Calu3 (cell line): ENCODE measurements around the gene RADIL. TPM values are rescaled to one million over a fixed set of nuclear protein-coding genes. Genes with fewer than 3 reads are reported as not detected.
"Not testable (repeated sequence)": the region's sequence is repeated elsewhere in the genome, so short reads cannot be mapped to it uniquely, and the experiment has no call there.

Source experiments
- BruUV-seq: library from RNA; stranded (reverse); fragments of 400-500 nt; replicated peaks from 2 replicates; lab custom pipeline; 2021; lab: Mats Ljungman, UMichigan
- CTCF ChIA-PET: fragments of 300-600 bp; sonication (Branson Sonifier 250); formaldehyde crosslinking; loops from one replicate; lab custom pipeline; 2022; ENCODE audit warnings: antibody characterized with exemption; lab: Charles Lee
- DNase-seq: peaks from one replicate; pipeline ENCODE4 v3.0.0; 2022
- H3K27ac Mint-ChIP-seq: one replicate; pipeline ENCODE4 v1.8.0; 2022; ENCODE audit warnings: mixed read lengths; ENCODE audit not compliant: unreplicated experiment
- H3K27me3 Mint-ChIP-seq: one replicate; pipeline ENCODE4 v1.8.0; 2022; ENCODE audit warnings: mixed read lengths; ENCODE audit not compliant: unreplicated experiment
- H3K36me3 Mint-ChIP-seq: one replicate; pipeline ENCODE4 v1.8.0; 2022; ENCODE audit warnings: mild to moderate bottlenecking, moderate library complexity, mixed read lengths; ENCODE audit not compliant: insufficient read depth, unreplicated experiment
- H3K4me1 Mint-ChIP-seq: one replicate; pipeline ENCODE4 v1.8.0; 2022; ENCODE audit warnings: mild to moderate bottlenecking, low read depth, mixed read lengths; ENCODE audit not compliant: unreplicated experiment
- H3K4me3 Mint-ChIP-seq: one replicate; pipeline ENCODE4 v1.8.0; 2022; ENCODE audit warnings: mild to moderate bottlenecking, low read depth, moderate library complexity, mixed read lengths; ENCODE audit not compliant: unreplicated experiment
- H3K9me3 Mint-ChIP-seq: one replicate; pipeline ENCODE4 v1.8.0; 2022; ENCODE audit warnings: low read depth, mixed read lengths; ENCODE audit not compliant: unreplicated experiment
- intact Hi-C: fragments of 100-400 bp; cut with micrococcal nuclease; formaldehyde crosslinking; loops from one replicate; pipeline ENCODE4 v1.10.0; 2022; ENCODE audit not compliant: unreplicated experiment
- total RNA-seq: library from RNA; stranded (reverse); gene quantifications from 2 replicates; pipeline ENCODE4 v1.2.3, GENCODE V29; 2022
- TF ChIP-seq, protein P1 (sequence below): fragments of 200-600 bp; IDR thresholded peaks from one replicate; pipeline ENCODE4 v1.8.0; 2022; ENCODE audit warnings: antibody characterized with exemption; ENCODE audit not compliant: unreplicated experiment

Gene RADIL
- total RNA-seq, 1 experiment from 2014 or later = 1.8 TPM

GRCh38 chr7:4793385-4793993 is 90.0 kb downstream of the RADIL start:
- BruUV-seq, DNase-seq, H3K9me3 Mint-ChIP-seq, intact Hi-C loops, H3K27me3 Mint-ChIP-seq, H3K4me1 Mint-ChIP-seq, H3K4me3 Mint-ChIP-seq, H3K27ac Mint-ChIP-seq: not testable (repeated sequence)
- CTCF ChIA-PET = interaction anchor here (0.9 kb wide), 1 partner anchor 295 kb away, joined by 3 read pairs; no protein-coding TSS in a partner anchor
- peaks cover 65% of the 10 kb centered on the region for H3K36me3 Mint-ChIP-seq

- H3K36me3 Mint-ChIP-seq = peaks cover 74% of the 10 kb centered on the region
- BruUV-seq = no TSS peak
- no peaks in the 10 kb centered on the region for H3K4me1 Mint-ChIP-seq
- CTCF ChIA-PET = interaction anchor here (0.6 to 2.2 kb wide), 3 partner anchors 17 to 1147 kb away, joined by 3 to 12 read pairs (median 6); partner anchors contain the start of gene AP5Z1
- TF ChIP-seq, protein P1, sequence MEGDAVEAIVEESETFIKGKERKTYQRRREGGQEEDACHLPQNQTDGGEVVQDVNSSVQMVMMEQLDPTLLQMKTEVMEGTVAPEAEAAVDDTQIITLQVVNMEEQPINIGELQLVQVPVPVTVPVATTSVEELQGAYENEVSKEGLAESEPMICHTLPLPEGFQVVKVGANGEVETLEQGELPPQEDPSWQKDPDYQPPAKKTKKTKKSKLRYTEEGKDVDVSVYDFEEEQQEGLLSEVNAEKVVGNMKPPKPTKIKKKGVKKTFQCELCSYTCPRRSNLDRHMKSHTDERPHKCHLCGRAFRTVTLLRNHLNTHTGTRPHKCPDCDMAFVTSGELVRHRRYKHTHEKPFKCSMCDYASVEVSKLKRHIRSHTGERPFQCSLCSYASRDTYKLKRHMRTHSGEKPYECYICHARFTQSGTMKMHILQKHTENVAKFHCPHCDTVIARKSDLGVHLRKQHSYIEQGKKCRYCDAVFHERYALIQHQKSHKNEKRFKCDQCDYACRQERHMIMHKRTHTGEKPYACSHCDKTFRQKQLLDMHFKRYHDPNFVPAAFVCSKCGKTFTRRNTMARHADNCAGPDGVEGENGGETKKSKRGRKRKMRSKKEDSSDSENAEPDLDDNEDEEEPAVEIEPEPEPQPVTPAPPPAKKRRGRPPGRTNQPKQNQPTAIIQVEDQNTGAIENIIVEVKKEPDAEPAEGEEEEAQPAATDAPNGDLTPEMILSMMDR = no peak
- no peak for DNase-seq
- intact Hi-C loops = no loop called here
- no peaks in the 10 kb centered on the region for H3K9me3 Mint-ChIP-seq
- no peak overlapping the region for H3K4me3 Mint-ChIP-seq
- no peak overlapping the region for H3K27ac Mint-ChIP-seq
- no peaks in the 10 kb centered on the region for H3K27me3 Mint-ChIP-seq
Observed at GRCh38 chr7:4792537-4793126, 90.9 kb downstream of the RADIL start.

- Mint-ChIP-seq H3K27me3 (no peaks in the 10 kb centered on the region), H3K36me3 (peaks cover 75% of the 10 kb centered on the region), H3K9me3 (no peaks in the 10 kb centered on the region), H3K4me1 (no peaks in the 10 kb centered on the region), H3K4me3 (no peak overlapping the region), H3K27ac (no peak overlapping the region)
- CTCF ChIA-PET = interaction anchor here (0.6 to 2.2 kb wide), 3 partner anchors 16 to 1146 kb away, joined by 3 to 12 read pairs (median 6); partner anchors contain the start of gene AP5Z1
- no TSS peak for BruUV-seq
- DNase-seq = no peak
- TF ChIP-seq, protein P1 = peak; percentile 48
- intact Hi-C loops = no loop called here
Observed at GRCh38 chr7:4791738-4792536, 91.6 kb downstream of the RADIL start.

GRCh38 chr7:4791101-4791737 is 92.3 kb downstream of the RADIL start:
- no peaks in the 10 kb centered on the region for H3K27me3 Mint-ChIP-seq
- TF ChIP-seq, protein P1 = no peak
- H3K36me3 Mint-ChIP-seq = peaks cover 72% of the 10 kb centered on the region
- DNase-seq = no peak
- no peaks in the 10 kb centered on the region for H3K4me1 Mint-ChIP-seq
- H3K27ac Mint-ChIP-seq = no peak overlapping the region
- no peaks in the 10 kb centered on the region for H3K9me3 Mint-ChIP-seq
- BruUV-seq = no TSS peak
- CTCF ChIA-PET = interaction anchor here (2.2 kb wide), 1 partner anchor 16 kb away, joined by 12 read pairs; the partner anchor contains the start of gene AP5Z1
- H3K4me3 Mint-ChIP-seq = no peak overlapping the region
- intact Hi-C loops = no loop called here
